Panc1 (cell line): Measurements from ENCODE around the gene IGLON5.

Experiments
- POLR2AphosphoS5 ChIP-seq: IDR thresholded peaks from 2 replicates; pipeline ENCODE4 v1.6.1; 2012; ENCODE audit warnings: mild to moderate bottlenecking, low read depth, low read length, moderate library complexity
- SIN3A ChIP-seq: IDR thresholded peaks from 2 replicates; pipeline ENCODE4 v1.6.1; 2012; ENCODE audit warnings: low read depth, mild to moderate bottlenecking, low read length, moderate library complexity, borderline replicate concordance; ENCODE audit not compliant: insufficient read depth
- TCF7L2 ChIP-seq: IDR thresholded peaks from 2 replicates; pipeline ENCODE4 v1.6.1; 2011; ENCODE audit warnings: mild to moderate bottlenecking, low read depth, low read length, inconsistent platforms
- TF ChIP-seq, protein P1 (sequence below): fragments of 450-650 bp; IDR thresholded peaks from 2 replicates; pipeline ENCODE4 v1.5.1; 2017; ENCODE audit warnings: mild to moderate bottlenecking
- TF ChIP-seq, protein P2 (sequence below), 2 experiments: IDR thresholded peaks; 2 replicates each; pipeline ENCODE4 v1.6.1; 2011 to 2012; ENCODE audit warnings: low read depth in 2 of 2, control low read depth in 1 of 2, low read length in 1 of 2, mild to moderate bottlenecking in 1 of 2, moderate library complexity in 1 of 2; ENCODE audit not compliant: insufficient read depth in 1 of 2

DNA sequence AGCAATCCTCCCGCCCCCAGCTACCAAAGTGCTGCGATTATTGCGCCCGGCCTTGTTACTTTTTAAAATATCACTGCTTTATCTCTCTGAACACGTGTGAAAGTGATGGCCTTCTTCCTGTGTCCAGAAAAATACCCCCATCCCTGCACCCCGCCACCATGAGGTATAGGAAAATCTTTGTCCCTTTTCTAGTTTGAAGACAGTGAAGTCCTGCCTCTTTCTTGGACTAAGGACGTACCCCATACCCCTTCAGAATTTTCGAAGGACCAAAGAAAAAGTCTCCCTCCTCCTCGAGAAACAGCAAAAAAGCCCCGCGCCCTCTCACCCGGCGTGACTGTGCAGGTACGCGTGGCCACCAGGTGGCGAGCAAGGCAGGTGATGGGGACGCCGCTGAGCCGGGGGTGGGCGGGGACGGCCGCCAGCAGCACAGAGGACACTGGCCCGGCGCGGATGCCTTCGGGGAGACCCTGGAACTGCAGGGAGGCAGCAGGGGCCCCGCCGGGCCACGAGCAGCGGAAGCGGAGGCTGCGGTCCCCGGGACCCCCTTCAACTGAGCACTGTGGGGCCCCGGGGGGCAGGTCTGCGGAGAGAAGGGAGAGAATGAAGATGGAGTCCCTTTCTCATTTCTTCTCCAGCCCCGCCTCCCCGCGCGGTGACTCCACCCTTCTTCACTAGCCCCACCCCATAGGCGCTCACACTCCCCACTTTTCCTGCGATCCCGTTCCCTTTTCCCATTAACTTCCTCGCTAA lies 27.3 kb downstream of the IGLON5 start:
- TF ChIP-seq, protein P1, sequence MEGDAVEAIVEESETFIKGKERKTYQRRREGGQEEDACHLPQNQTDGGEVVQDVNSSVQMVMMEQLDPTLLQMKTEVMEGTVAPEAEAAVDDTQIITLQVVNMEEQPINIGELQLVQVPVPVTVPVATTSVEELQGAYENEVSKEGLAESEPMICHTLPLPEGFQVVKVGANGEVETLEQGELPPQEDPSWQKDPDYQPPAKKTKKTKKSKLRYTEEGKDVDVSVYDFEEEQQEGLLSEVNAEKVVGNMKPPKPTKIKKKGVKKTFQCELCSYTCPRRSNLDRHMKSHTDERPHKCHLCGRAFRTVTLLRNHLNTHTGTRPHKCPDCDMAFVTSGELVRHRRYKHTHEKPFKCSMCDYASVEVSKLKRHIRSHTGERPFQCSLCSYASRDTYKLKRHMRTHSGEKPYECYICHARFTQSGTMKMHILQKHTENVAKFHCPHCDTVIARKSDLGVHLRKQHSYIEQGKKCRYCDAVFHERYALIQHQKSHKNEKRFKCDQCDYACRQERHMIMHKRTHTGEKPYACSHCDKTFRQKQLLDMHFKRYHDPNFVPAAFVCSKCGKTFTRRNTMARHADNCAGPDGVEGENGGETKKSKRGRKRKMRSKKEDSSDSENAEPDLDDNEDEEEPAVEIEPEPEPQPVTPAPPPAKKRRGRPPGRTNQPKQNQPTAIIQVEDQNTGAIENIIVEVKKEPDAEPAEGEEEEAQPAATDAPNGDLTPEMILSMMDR, result peak; percentile 89
- no peak for TF ChIP-seq SIN3A
- TF ChIP-seq POLR2AphosphoS5, result no peak
- TF ChIP-seq, protein P2, sequence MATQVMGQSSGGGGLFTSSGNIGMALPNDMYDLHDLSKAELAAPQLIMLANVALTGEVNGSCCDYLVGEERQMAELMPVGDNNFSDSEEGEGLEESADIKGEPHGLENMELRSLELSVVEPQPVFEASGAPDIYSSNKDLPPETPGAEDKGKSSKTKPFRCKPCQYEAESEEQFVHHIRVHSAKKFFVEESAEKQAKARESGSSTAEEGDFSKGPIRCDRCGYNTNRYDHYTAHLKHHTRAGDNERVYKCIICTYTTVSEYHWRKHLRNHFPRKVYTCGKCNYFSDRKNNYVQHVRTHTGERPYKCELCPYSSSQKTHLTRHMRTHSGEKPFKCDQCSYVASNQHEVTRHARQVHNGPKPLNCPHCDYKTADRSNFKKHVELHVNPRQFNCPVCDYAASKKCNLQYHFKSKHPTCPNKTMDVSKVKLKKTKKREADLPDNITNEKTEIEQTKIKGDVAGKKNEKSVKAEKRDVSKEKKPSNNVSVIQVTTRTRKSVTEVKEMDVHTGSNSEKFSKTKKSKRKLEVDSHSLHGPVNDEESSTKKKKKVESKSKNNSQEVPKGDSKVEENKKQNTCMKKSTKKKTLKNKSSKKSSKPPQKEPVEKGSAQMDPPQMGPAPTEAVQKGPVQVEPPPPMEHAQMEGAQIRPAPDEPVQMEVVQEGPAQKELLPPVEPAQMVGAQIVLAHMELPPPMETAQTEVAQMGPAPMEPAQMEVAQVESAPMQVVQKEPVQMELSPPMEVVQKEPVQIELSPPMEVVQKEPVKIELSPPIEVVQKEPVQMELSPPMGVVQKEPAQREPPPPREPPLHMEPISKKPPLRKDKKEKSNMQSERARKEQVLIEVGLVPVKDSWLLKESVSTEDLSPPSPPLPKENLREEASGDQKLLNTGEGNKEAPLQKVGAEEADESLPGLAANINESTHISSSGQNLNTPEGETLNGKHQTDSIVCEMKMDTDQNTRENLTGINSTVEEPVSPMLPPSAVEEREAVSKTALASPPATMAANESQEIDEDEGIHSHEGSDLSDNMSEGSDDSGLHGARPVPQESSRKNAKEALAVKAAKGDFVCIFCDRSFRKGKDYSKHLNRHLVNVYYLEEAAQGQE (IDR thresholded peaks at IDR 0.05; ENCODE audit: insufficient read depth in 1 of 2, low read depth in 2 of 2, low read length in 1 of 2), result no peak
- TF ChIP-seq TCF7L2, result no peak
